Mucosa of rectum (tissue), 2 donors: ENCODE measurements around the gene TMEM190.

Experiments
- H3K27ac ChIP-seq, 2 donors: one replicate each; pipeline ENCODE4 v1.7.0; 2013; ENCODE audit warnings: inconsistent platforms in 2 of 2, low read depth in 2 of 2, low read length in 2 of 2
- H3K27me3 ChIP-seq, 2 donors: one replicate each; pipeline ENCODE4 v1.7.0; 2013; ENCODE audit warnings: low read length in 2 of 2; ENCODE audit not compliant: control insufficient read depth in 2 of 2, insufficient read depth in 2 of 2
- H3K36me3 ChIP-seq, 2 donors: one replicate each; pipeline ENCODE4 v1.7.0; 2013; ENCODE audit warnings: low read length in 2 of 2; ENCODE audit not compliant: control insufficient read depth in 2 of 2, insufficient read depth in 2 of 2
- H3K4me1 ChIP-seq, 2 donors: one replicate each; pipeline ENCODE4 v1.7.0; 2013; ENCODE audit warnings: low read length in 2 of 2, mild to moderate bottlenecking in 1 of 2; ENCODE audit not compliant: control insufficient read depth in 2 of 2, insufficient read depth in 2 of 2
- H3K4me3 ChIP-seq, 2 donors: one replicate each; pipeline ENCODE4 v1.7.0; 2013; ENCODE audit warnings: low read length in 2 of 2
- H3K9ac ChIP-seq, 2 donors: one replicate each; pipeline ENCODE4 v1.7.0; 2013; ENCODE audit warnings: low read length in 2 of 2, low read depth in 1 of 2, mild to moderate bottlenecking in 1 of 2
- H3K9me3 ChIP-seq, 2 donors: one replicate each; pipeline ENCODE4 v1.7.0; 2013; ENCODE audit warnings: low read length in 2 of 2; ENCODE audit not compliant: control insufficient read depth in 2 of 2
- donor health status: healthy.
- donor health status: Normal muscosa, but diverticular disease.

TMEM190 gene

DNA sequence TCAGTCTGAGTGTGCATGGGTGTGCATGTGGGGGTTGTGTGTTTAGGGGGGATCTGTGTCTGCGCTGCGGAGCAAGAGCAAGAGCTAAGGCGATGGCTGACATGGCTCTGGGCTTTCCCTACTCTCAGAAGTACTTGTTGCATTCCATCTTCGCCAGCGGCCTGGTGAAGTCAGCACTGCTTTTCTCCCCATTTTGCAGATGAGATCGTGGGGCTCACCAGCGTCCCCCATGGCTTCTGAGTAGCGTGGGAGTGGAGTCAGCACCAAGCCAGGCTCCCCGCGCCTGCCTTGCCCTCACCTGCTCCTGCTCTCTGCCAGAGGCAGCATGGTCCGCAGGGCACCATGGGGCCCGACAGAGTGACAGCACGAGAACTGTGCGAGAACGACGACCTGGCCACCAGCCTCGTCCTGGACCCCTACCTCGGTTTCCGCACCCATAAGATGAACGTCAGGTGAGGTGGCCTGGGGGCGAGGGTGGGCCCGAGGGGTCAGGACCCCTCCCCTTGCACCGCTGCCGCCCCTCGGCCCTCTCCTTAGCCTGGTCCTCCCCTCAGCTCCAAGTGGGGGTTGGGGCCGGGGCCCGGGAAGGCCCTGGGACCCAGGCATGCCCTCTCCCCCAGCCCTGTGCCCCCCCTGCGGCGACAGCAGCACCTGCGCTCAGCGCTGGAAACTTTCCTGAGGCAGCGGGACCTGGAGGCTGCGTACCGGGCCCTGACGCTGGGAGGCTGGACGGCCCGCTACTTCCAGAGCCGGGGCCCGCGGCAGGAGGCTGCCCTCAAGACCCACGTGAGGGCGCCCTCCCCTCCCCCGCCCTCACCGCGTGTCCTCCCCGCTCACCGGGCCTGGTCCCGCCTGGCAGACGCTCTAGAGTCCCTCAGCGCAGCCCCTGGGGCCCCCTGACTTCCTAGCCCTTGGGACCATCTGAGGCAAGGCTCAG lies 34.8 kb upstream of the TMEM190 start:
- no peak overlapping the region for H3K27ac ChIP-seq
- H3K27me3 ChIP-seq: no peaks in the 10 kb centered on the region
- H3K4me3 ChIP-seq: peak overlapping the region in 1 of 2 donors; percentile 45
- no peaks in the 10 kb centered on the region for H3K9me3 ChIP-seq
- H3K36me3 ChIP-seq: peaks cover 0 to 8% of the 10 kb centered on the region in 2 donors
- peaks cover 30 to 34% of the 10 kb centered on the region in 2 donors for H3K4me1 ChIP-seq
- H3K9ac ChIP-seq: peak overlapping the region in 1 of 2 donors; percentile 6

GRCh38 chr19:55344444-55344843 lies 32.2 kb upstream of the TMEM190 start:
- no peaks in the 10 kb centered on the region for H3K27me3 ChIP-seq
- H3K27ac ChIP-seq: no peak overlapping the region
- H3K36me3 ChIP-seq: peaks cover 0 to 8% of the 10 kb centered on the region in 2 donors
- H3K9me3 ChIP-seq: no peaks in the 10 kb centered on the region
- peaks cover 22 to 25% of the 10 kb centered on the region in 2 donors for H3K4me1 ChIP-seq
- H3K4me3 ChIP-seq: no peak overlapping the region
- H3K9ac ChIP-seq: no peak overlapping the region

GRCh38 chr19:55345101-55345817 lies 31.4 kb upstream of the TMEM190 start:
- Histone ChIP-seq H3K4me1 (peaks cover 19 to 25% of the 10 kb centered on the region in 2 donors), H3K4me3 (no peak overlapping the region), H3K27me3 (no peaks in the 10 kb centered on the region), H3K27ac (no peak overlapping the region), H3K36me3 (peaks cover 0 to 8% of the 10 kb centered on the region in 2 donors), H3K9ac (no peak overlapping the region), H3K9me3 (no peaks in the 10 kb centered on the region)

- Histone ChIP-seq H3K4me1 (peaks cover 17 to 24% of the 10 kb centered on the region in 2 donors), H3K27ac (no peak overlapping the region), H3K27me3 (no peaks in the 10 kb centered on the region), H3K36me3 (peaks cover 0 to 8% of the 10 kb centered on the region in 2 donors), H3K4me3 (no peak overlapping the region), H3K9me3 (no peaks in the 10 kb centered on the region), H3K9ac (no peak overlapping the region)
These were observed 30.6 kb upstream of the TMEM190 start for GRCh38 chr19:55345818-55346724.

GRCh38 chr19:55346725-55347441 lies 29.7 kb upstream of the TMEM190 start:
- H3K4me3 ChIP-seq: no peak overlapping the region
- H3K4me1 ChIP-seq: peaks cover 13 to 20% of the 10 kb centered on the region in 2 donors
- peaks cover 0 to under 1% of the 10 kb centered on the region in 2 donors for H3K27me3 ChIP-seq
- peaks cover 0 to 8% of the 10 kb centered on the region in 2 donors for H3K36me3 ChIP-seq
- H3K9me3 ChIP-seq: no peaks in the 10 kb centered on the region
- no peak overlapping the region for H3K9ac ChIP-seq
- H3K27ac ChIP-seq: no peak overlapping the region

GRCh38 chr19:55347442-55348009 lies 29.1 kb upstream of the TMEM190 start:
- H3K4me3 ChIP-seq: no peak overlapping the region
- peaks cover 0 to 8% of the 10 kb centered on the region in 2 donors for H3K36me3 ChIP-seq
- H3K27ac ChIP-seq: no peak overlapping the region

GRCh38 chr19:55348317-55349034 lies 28.1 kb upstream of the TMEM190 start:
- Histone ChIP-seq H3K36me3 (peaks cover 0 to 4% of the 10 kb centered on the region in 2 donors), H3K4me1 (peaks cover 25 to 34% of the 10 kb centered on the region in 2 donors), H3K27me3 (peaks cover 12 to 17% of the 10 kb centered on the region in 2 donors), H3K9ac (no peak overlapping the region), H3K27ac (no peak overlapping the region), H3K4me3 (no peak overlapping the region), H3K9me3 (no peaks in the 10 kb centered on the region)

More at GRCh38 chr19:55347442-55348009, 29.1 kb upstream of the TMEM190 start:
- Histone ChIP-seq H3K9me3 (no peaks in the 10 kb centered on the region), H3K9ac (no peak overlapping the region), H3K4me1 (peaks cover 16 to 24% of the 10 kb centered on the region in 2 donors), H3K27me3 (peaks cover 5 to 7% of the 10 kb centered on the region in 2 donors)

- peak overlapping the region; percentile 14 to 52 for H3K27ac ChIP-seq
- H3K4me1 ChIP-seq: peaks cover 26 to 33% of the 10 kb centered on the region in 2 donors
- no peak overlapping the region for H3K4me3 ChIP-seq
- peaks cover 15 to 17% of the 10 kb centered on the region in 2 donors for H3K27me3 ChIP-seq
- H3K9ac ChIP-seq: peak overlapping the region in 1 of 2 donors; percentile 6
- no peaks in the 10 kb centered on the region for H3K9me3 ChIP-seq
- no peaks in the 10 kb centered on the region for H3K36me3 ChIP-seq
These were observed 25.9 kb upstream of the TMEM190 start for GRCh38 chr19:55350620-55351315.
